SK-N-SH (cell line): ENCODE measurements around the gene MGAT1.

Source experiments
- CTCF ChIP-seq: fragments of 200-600 bp; sonication (generic); IDR thresholded peaks from 2 replicates; pipeline ENCODE4 v1.6.1; 2017; ENCODE audit warnings: antibody characterized with exemption, mild to moderate bottlenecking, moderate library complexity
- REST ChIP-seq: IDR thresholded peaks from 2 replicates; pipeline ENCODE4 v1.6.1; 2012; ENCODE audit warnings: mild to moderate bottlenecking, low read depth, low read length, moderate library complexity

- TF ChIP-seq CTCF: no peak
- TF ChIP-seq REST: no peak
These were observed 7.0 kb upstream of the MGAT1 start for GRCh38 chr5:180809403-180810209.
